Tibial nerve (tissue), 4 donors: Measurements from ENCODE around the gene TEX38. TPM values are rescaled to one million over a fixed set of nuclear protein-coding genes. Genes with fewer than 3 reads are reported as not detected.
"Not testable (repeated sequence)": the region's sequence is repeated elsewhere in the genome, so short reads cannot be mapped to it uniquely, and the experiment has no call there.

Experiments
- DNase-seq, 2 donors: peaks; one replicate each; pipeline ENCODE4 v3.0.0-alpha.2; 2019; ENCODE audit warnings: low spot score in 2 of 2
- H3K27ac ChIP-seq, 4 donors: fragments of 200-600 bp; sonication (generic) in 3 of 4; one replicate each; pipeline ENCODE4 v1.5.1; 2017 to 2019; ENCODE audit warnings: mild to moderate bottlenecking in 1 of 4
- H3K27me3 ChIP-seq, 2 donors: fragments of 200-600 bp; sonication (generic) in 1 of 2; one replicate each; pipeline versions ENCODE4 v1.5.1 to v1.6.0; 2017 to 2019
- H3K36me3 ChIP-seq, 3 donors: fragments of 200-600 bp; sonication (generic); one replicate each; pipeline ENCODE4 v1.5.1; 2018 to 2019
- H3K4me1 ChIP-seq, 4 donors: fragments of 200-600 bp; sonication (generic) in 3 of 4; one replicate each; pipeline ENCODE4 v1.5.1; 2017 to 2019
- H3K4me3 ChIP-seq, 4 donors: fragments of 200-600 bp; sonication (generic) in 3 of 4; one replicate each; pipeline ENCODE4 v1.5.1; 2017 to 2019; ENCODE audit warnings: mild to moderate bottlenecking in 1 of 4, moderate library complexity in 1 of 4
- H3K9me3 ChIP-seq, 4 donors: fragments of 200-600 bp; sonication (generic) in 3 of 4; one replicate each; pipeline ENCODE4 v1.5.1; 2017 to 2019
- CTCF ChIP-seq, 5 experiments: fragments of 200-600 bp in 3 of 5; fragments of 450-650 bp in 2 of 5; sonication (generic) in 3 of 5; IDR thresholded peaks; one replicate each; pipeline ENCODE4 v1.5.1; 2016 to 2019; ENCODE audit warnings: antibody characterized with exemption in 5 of 5, mild to moderate bottlenecking in 3 of 5, moderate library complexity in 2 of 5
- EP300 ChIP-seq, 2 donors: sonication (generic); formaldehyde crosslinking; IDR thresholded peaks; one replicate each; pipeline ENCODE4 v1.6.1; 2017; ENCODE audit warnings: antibody characterized with exemption in 2 of 2, mild to moderate bottlenecking in 1 of 2
- POLR2A ChIP-seq, 2 donors: fragments of 450-650 bp; IDR thresholded peaks; one replicate each; pipeline ENCODE4 v1.6.1; 2017; ENCODE audit warnings: antibody characterized with exemption in 2 of 2, mild to moderate bottlenecking in 2 of 2, moderate library complexity in 2 of 2
- WGBS, 2 donors: methylation state at CpG; one replicate each; pipeline ENCODE4 v1.1.5; 2018; 5-methylcytosine and 5-hydroxymethylcytosine counted together
- total RNA-seq, 4 donors: library from RNA; depleted of rRNA; stranded (reverse); fragments of >200 nt; gene quantifications; one replicate each; pipeline ENCODE4 v1.1.0, GENCODE V29; 2016

Gene TEX38
- total RNA-seq, 4 donors from 2014 or later: not detected

DNA sequence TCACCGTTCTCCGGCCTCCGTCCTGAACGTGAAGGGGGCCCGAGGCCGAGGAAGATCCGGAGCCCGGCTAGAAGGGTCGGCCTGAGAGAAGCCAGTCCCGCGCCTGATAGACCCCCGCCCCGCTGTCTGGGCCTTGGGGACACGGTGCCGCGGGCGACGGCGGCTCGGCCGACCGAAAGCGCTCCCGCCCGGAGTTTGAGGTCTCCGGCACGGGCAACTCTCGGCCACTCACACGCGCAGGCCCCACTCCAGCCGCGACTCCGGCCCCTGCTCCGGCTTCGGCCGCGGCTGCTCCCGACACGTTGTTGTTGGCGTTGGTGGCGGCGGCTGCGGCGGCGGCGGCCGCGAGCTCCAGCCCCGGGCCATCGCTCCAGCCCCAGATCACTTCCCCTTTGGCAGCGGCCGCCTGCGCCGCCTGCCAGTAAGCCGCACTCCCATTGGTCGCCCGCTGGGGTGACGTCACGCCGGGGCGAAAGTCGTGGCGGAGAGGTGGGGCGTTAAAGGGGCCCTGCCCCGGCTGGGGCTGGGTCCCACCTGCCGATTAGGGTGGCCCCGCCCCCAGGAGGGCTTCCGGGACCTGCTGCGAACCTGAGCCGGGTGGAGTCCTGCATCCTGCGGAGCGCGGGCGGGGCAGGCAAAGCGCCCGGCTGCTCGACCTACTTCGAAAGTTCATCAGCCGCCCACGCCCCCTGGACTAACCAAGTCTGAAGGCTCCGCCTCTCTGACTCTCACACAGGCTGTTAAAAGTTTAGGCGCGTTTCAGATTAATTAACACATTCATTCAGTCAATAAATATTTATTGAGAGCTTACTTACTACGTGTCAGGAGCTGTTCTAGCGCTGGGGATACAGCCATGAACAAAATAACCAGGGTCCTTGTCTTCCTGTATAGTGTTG, 47.3 kb downstream of the TEX38 start, which contains the start of gene EFCAB14:
TSS of gene EFCAB14 (minus strand) at position 388 of the 896 bp plus-strand sequence. CDS start 1,027 bp downstream, outside the sequence.
- Histone ChIP-seq H3K27ac (peak within 1 kb of the TSS; percentile 77 to 94 (median 92)), H3K9me3 (no peaks in the 10 kb centered on the region), H3K36me3 (peaks cover 0 to 16% (median 0%) of the 10 kb centered on the region in 3 donors), H3K4me3 (peak within 1 kb of the TSS; percentile 84 to 98 (median 96)), H3K27me3 (no peaks in the 10 kb centered on the region), H3K4me1 (peaks cover 4 to 35% (median 21%) of the 10 kb centered on the region in 4 donors)
- TF ChIP-seq CTCF (IDR thresholded peaks at IDR 0.05): peak in 2 of 5 experiments; percentile 38 to 74
- peak; percentile 89 to 92 for TF ChIP-seq EP300 (IDR thresholded peaks at IDR 0.05)
- TF ChIP-seq POLR2A (IDR thresholded peaks at IDR 0.05): peak; percentile 31 to 64
- DNase-seq: peak; percentile 91 to 95
- 0% methylated on average over 32 to 50 of the region's 85 CpGs for WGBS, 2 donors

- peak overlapping the region; percentile 77 to 94 (median 92) for H3K27ac ChIP-seq
- peak overlapping the region in 3 of 4 donors; percentile 84 to 97 (median 96) for H3K4me3 ChIP-seq
- H3K9me3 ChIP-seq: no peaks in the 10 kb centered on the region
- H3K27me3 ChIP-seq: no peaks in the 10 kb centered on the region
- no peak for DNase-seq
- TF ChIP-seq EP300 (IDR thresholded peaks at IDR 0.05) (no peak), POLR2A (IDR thresholded peaks at IDR 0.05) (no peak), CTCF (IDR thresholded peaks at IDR 0.05) (no peak)
- peaks cover 4 to 35% (median 21%) of the 10 kb centered on the region in 4 donors for H3K4me1 ChIP-seq
- peaks cover 0 to 12% (median 0%) of the 10 kb centered on the region in 3 donors for H3K36me3 ChIP-seq
- WGBS, 2 donors: 12 to 18% methylated on average over 3 of the region's 3 CpGs
These were observed 48.0 kb downstream of the TEX38 start for GRCh38 chr1:46719689-46720088.

DNA sequence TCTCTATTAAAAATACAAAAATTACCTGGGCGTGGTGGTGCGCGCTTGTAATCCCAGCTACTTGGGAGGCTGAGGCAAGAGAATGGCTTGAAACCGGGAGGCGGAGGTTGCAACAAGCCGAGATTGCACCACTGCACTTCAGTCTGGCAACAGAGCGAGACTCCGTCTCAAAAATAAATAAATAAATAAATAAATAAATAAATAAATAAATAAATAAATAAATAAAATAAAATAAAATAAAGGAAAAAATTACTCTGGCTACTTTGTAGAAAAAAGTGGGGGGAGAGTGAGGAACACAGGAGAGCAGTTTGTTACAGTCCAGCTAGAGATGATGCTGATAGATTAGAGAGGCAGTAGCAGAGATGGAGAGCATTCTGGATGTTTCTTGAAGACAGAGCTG, 48.7 kb downstream of the TEX38 start:
- H3K36me3 ChIP-seq, H3K27me3 ChIP-seq, H3K9me3 ChIP-seq, DNase-seq, H3K4me3 ChIP-seq, H3K27ac ChIP-seq: not testable (repeated sequence)
- 92 to 96% methylated on average over 8 of the region's 8 CpGs for WGBS, 2 donors
- peaks cover 4 to 37% (median 21%) of the 10 kb centered on the region in 4 donors for H3K4me1 ChIP-seq

DNA sequence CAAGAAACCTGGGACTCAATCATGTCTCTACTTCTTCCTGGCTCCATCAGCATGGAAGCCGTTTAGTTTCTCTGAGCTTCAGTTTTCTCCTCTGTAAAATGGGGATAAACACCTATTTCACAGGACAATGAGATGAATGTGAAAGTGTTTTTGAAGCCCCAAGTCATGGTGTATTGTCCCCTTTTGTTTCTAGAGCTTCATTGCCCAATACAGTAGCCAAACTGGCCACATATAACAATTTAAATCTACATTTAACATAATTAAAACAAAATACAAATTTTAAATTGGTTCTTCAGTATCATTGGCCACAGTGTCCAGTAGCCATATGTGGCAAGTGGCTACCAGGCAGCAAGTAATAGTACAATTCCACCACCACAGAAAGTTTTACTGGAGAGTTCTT, 49.5 kb downstream of the TEX38 start:
- no peak for TF ChIP-seq POLR2A (IDR thresholded peaks at IDR 0.05)
- TF ChIP-seq EP300 (IDR thresholded peaks at IDR 0.05): no peak
- TF ChIP-seq CTCF (IDR thresholded peaks at IDR 0.05): no peak
- no peak for DNase-seq
- Histone ChIP-seq H3K9me3 (no peaks in the 10 kb centered on the region), H3K36me3 (no peaks in the 10 kb centered on the region), H3K4me1 (peaks cover 4 to 32% (median 21%) of the 10 kb centered on the region in 4 donors), H3K4me3 (no peak overlapping the region), H3K27ac (no peak overlapping the region), H3K27me3 (no peaks in the 10 kb centered on the region)
- WGBS, 2 donors: 81 to 96% methylated on average over 1 of the region's 1 CpG

DNA sequence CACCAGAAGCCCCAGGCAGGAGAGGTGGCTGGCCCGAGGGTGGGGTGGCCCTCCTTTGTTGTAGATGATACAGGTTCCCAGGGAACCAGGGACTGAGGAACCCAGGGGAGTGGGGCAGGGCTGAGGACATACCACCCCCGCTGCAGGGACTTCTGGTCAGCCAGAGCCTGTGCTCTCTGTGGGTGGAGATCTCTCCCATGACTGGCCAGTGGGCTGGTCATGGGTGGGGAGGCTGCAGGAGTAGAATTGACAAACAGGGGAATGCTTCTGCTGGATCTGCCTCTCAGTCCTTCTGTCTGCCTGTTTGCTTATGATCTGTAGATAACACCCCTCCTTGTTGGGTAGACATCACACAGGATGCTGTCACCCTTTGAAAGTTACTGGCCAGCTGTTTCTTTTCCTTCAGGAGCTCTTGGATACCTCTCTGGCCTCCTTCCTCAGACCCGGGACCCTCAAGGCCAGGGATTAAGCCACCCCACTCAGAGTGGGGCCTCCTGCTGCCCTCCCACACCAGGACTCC, 50.1 kb downstream of the TEX38 start:
- no peak for DNase-seq
- no peak for TF ChIP-seq POLR2A (IDR thresholded peaks at IDR 0.05)
- 61 to 85% methylated on average over 3 of the region's 3 CpGs for WGBS, 2 donors

More for the DNA sequence above, 50.1 kb downstream of the TEX38 start:
- Histone ChIP-seq H3K27me3 (no peaks in the 10 kb centered on the region), H3K27ac (no peak overlapping the region), H3K9me3 (no peaks in the 10 kb centered on the region), H3K4me1 (peaks cover 4 to 26% (median 18%) of the 10 kb centered on the region in 4 donors), H3K36me3 (no peaks in the 10 kb centered on the region), H3K4me3 (no peak overlapping the region)

Other genes starting within 250 kb of the TEX38 start
- gene DMBX1, start 182.0 kb upstream of the TEX38 start, total RNA-seq: not detected
- gene KNCN, start 120.2 kb upstream of the TEX38 start, total RNA-seq: not detected
- gene MKNK1, start 67.6 kb upstream of the TEX38 start, total RNA-seq: 10 to 100 TPM; 52.4 to 75.0 (median 66.5) TPM
- 10 to 100 TPM; 15.1 to 22.3 (median 17.1) TPM for gene MOB3C, start 55.0 kb upstream of the TEX38 start, total RNA-seq
- 10 to 100 TPM; 26.3 to 38.5 (median 30.2) TPM for gene ATPAF1, start 3.5 kb upstream of the TEX38 start, total RNA-seq
- gene EFCAB14, start 47.3 kb downstream of the TEX38 start, total RNA-seq: 100 to 1,000 TPM in 2 of 4 donors, 10 to 100 TPM in 2; 81.0 to 106 (median 97.0) TPM
- gene CYP4B1, start 127.2 kb downstream of the TEX38 start, total RNA-seq: 1,000 to 10,000 TPM in 2 of 4 donors, 100 to 1,000 TPM in 2; 578 to 1,081 (median 834) TPM